GM12878 (cell line): ENCODE results near the gene SLC15A4. TPM values are rescaled to one million over a fixed set of nuclear protein-coding genes. Genes with fewer than 3 reads are reported as not detected.

Source experiments
- ATF3 ChIP-seq: IDR thresholded peaks from 2 replicates; pipeline ENCODE4 v1.6.1; 2011; ENCODE audit warnings: low read depth, mild to moderate bottlenecking, low read length, moderate library complexity, borderline replicate concordance; ENCODE audit errors: extremely low read depth
- BMI1 ChIP-seq: fragments of 450-650 bp; IDR thresholded peaks from 2 replicates; pipeline ENCODE4 v1.6.1; 2016; ENCODE audit warnings: mild to moderate bottlenecking, moderate library complexity, borderline replicate concordance
- CHD1 ChIP-seq: IDR thresholded peaks from 2 replicates; pipeline ENCODE4 v1.6.1; 2012; ENCODE audit warnings: low read depth, low read length, improper control_type of control experiment
- CHD4 ChIP-seq: fragments of 200-600 bp; sonication (generic); IDR thresholded peaks from 2 replicates; pipeline ENCODE4 v1.6.1; 2016; ENCODE audit warnings: mild to moderate bottlenecking
- GABPA ChIP-seq: IDR thresholded peaks from 2 replicates; pipeline ENCODE4 v1.6.1; 2014; ENCODE audit warnings: antibody characterized with exemption, low read depth, mild to moderate bottlenecking, inconsistent platforms
- HDAC6 ChIP-seq: fragments of 200-600 bp; sonication (generic); IDR thresholded peaks from one replicate; pipeline ENCODE4 v1.8.0; 2017; ENCODE audit warnings: antibody characterized with exemption; ENCODE audit not compliant: unreplicated experiment
- HDGF ChIP-seq: fragments of 450-650 bp; IDR thresholded peaks from 2 replicates; pipeline ENCODE4 v1.6.1; 2016; ENCODE audit warnings: antibody characterized with exemption
- IRF4 ChIP-seq: IDR thresholded peaks from 2 replicates; pipeline ENCODE4 v1.6.1; 2011; ENCODE audit warnings: low read depth, low read length
- MXI1 ChIP-seq: fragments of 150-350 bp; IDR thresholded peaks from 2 replicates; pipeline ENCODE4 v1.6.1; 2011; ENCODE audit warnings: low read depth, mild to moderate bottlenecking, inconsistent platforms, low read length, improper control_type of control experiment
- PML ChIP-seq: IDR thresholded peaks from 2 replicates; pipeline ENCODE4 v1.6.1; 2012; ENCODE audit warnings: low read length, inconsistent platforms
- PRDM15 ChIP-seq: fragments of 450-650 bp; formaldehyde crosslinking; IDR thresholded peaks from 2 replicates; pipeline ENCODE4 v1.4.0; 2020; ENCODE audit warnings: mild to moderate bottlenecking, moderate library complexity
- SMAD5 ChIP-seq: IDR thresholded peaks from 2 replicates; pipeline ENCODE4 v1.6.1; 2016; ENCODE audit warnings: antibody characterized with exemption, low read depth
- SRF ChIP-seq, 2 experiments: IDR thresholded peaks; 2 replicates each; pipeline ENCODE4 v1.6.1; 2011; ENCODE audit warnings: low read depth in 2 of 2, low read length in 2 of 2, mild to moderate bottlenecking in 1 of 2, moderate library complexity in 1 of 2
- SUZ12 ChIP-seq: fragments of 200-600 bp; sonication (generic); IDR thresholded peaks from one replicate; pipeline ENCODE4 v1.6.1; 2018; ENCODE audit warnings: antibody characterized with exemption, mild to moderate bottlenecking; ENCODE audit not compliant: unreplicated experiment
- USF2 ChIP-seq: IDR thresholded peaks from 2 replicates; pipeline ENCODE4 v1.6.1; 2011; ENCODE audit warnings: low read depth, low read length, improper control_type of control experiment, borderline replicate concordance
- ZBTB11 ChIP-seq: fragments of 450-650 bp; formaldehyde crosslinking; IDR thresholded peaks from 2 replicates; pipeline ENCODE4 v1.5.0; 2022; ENCODE audit warnings: mild to moderate bottlenecking, missing genetic modification characterization
- ZSCAN29 ChIP-seq: fragments of 450-650 bp; IDR thresholded peaks from 2 replicates; pipeline ENCODE4 v1.6.1; 2017; ENCODE audit warnings: mild to moderate bottlenecking, moderate library complexity
- polyA plus RNA-seq, 11 experiments: library from polyadenylated mRNA; depleted of rRNA in 4 of 11; unstranded in 6 of 11; stranded (reverse) in 5 of 11; fragments of >200 nt; fragmentation: Nextera tagmentation in 4 of 11; fragmentation: Illumina TruSeq in 1 of 11; extraction: Ambion mirVana in 4 of 11; extraction: Trizol in 1 of 11; gene quantifications; 1 replicate in 1 of 11; 2 replicates in 10 of 11; pipeline versions ENCODE4 v1.2.1 to v1.2.3, GENCODE V29; 2011 to 2016; ENCODE audit warnings: inconsistent platforms in 2 of 11, missing spikeins in 2 of 11, low read depth in 1 of 11
- total RNA-seq, 4 experiments: library from RNA; depleted of rRNA in 3 of 4; stranded (reverse); fragments of >200 nt in 3 of 4; fragmentation: Illumina TruSeq in 1 of 4; extraction: Trizol in 1 of 4; gene quantifications; 2 replicates each; pipeline versions ENCODE4 v1.2.1 to v1.2.3, GENCODE V29; 2013 to 2021
- TF ChIP-seq, protein P1 (sequence below): fragments of 450-650 bp; IDR thresholded peaks from 2 replicates; pipeline ENCODE4 v1.6.1; 2017; ENCODE audit warnings: antibody characterized with exemption, mild to moderate bottlenecking, moderate library complexity

Gene SLC15A4
- total and polyA plus RNA-seq, 10 of the 15 experiments (the other 5 are each of a cell fraction or from before 2014, with no cell fraction given), result 12.7 to 257 (median 36.6) TPM

DNA sequence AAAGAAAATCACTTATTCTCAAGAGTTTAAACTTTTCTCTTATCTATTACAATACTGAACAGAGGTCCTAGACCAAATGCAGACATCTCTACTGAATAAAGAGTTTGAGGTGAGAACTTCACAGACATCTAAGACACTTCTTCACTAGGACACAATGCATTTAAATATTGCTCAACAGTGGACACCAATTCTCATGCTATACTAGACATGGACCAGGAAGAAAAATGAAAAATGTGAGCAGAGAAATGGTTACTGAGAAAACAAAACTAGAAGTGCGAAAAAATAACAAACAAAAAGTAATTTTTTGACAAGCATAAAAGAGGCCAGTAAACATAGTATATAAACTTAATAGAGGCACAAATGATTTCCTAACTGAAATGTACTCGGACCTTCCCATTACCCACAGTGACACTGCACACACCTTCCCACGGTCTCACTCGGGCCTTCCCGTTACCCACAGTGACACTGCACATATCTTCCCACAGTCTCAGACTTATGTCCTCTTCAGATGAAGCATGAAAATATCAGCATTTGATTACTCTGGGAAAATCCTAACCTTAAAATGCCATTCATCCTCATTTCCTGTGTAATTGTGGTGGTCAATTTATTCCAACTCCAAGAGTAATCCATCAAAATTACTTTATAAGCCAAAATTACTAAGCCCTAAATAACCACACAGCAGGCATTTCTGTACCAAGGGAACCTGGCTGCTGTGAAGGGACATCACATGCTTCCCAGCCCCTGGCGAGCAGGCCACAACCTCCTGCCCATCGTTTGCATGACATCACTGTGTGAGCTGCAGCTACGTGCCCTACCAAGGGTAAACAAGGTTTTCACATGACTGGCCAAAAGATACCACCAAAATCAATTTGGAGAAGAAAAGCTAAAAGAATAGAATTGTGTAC is 6.4 kb downstream of the SLC15A4 start (continued):
- TF ChIP-seq ZBTB11 (no peak), GABPA (no peak), PRDM15 (CRISPR knock-in tag) (no peak), MXI1 (no peak; the same call in 1 of the 2 replicates), CHD4 (no peak), CHD1 (0 out of 2 replicates have a peak, but pooled peaks have one; percentile 11), HDGF (no peak), IRF4 (no peak; the same call in 1 of the 2 replicates), SRF (IDR thresholded peaks at IDR 0.05; ENCODE audit: low read depth in 2 of 2, low read length in 2 of 2) (no peak), BMI1 (no peak; the same call in 1 of the 2 replicates), PML (peak; percentile 13; the same call in 1 of the 2 replicates), HDAC6 (no peak), SMAD5 (no peak), SUZ12 (no peak), ATF3 (no peak), ZSCAN29 (no peak), USF2 (no peak)
- TF ChIP-seq, protein P1, sequence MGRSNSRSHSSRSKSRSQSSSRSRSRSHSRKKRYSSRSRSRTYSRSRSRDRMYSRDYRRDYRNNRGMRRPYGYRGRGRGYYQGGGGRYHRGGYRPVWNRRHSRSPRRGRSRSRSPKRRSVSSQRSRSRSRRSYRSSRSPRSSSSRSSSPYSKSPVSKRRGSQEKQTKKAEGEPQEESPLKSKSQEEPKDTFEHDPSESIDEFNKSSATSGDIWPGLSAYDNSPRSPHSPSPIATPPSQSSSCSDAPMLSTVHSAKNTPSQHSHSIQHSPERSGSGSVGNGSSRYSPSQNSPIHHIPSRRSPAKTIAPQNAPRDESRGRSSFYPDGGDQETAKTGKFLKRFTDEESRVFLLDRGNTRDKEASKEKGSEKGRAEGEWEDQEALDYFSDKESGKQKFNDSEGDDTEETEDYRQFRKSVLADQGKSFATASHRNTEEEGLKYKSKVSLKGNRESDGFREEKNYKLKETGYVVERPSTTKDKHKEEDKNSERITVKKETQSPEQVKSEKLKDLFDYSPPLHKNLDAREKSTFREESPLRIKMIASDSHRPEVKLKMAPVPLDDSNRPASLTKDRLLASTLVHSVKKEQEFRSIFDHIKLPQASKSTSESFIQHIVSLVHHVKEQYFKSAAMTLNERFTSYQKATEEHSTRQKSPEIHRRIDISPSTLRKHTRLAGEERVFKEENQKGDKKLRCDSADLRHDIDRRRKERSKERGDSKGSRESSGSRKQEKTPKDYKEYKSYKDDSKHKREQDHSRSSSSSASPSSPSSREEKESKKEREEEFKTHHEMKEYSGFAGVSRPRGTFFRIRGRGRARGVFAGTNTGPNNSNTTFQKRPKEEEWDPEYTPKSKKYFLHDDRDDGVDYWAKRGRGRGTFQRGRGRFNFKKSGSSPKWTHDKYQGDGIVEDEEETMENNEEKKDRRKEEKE, result no peak
